Stimulated activated CD4-positive, alpha-beta T cell treated with anti-CD3 and anti-CD28 coated beads, Interleukin-15, amount 100 ng/mL, for 1 hour (primary cell): Measurements from ENCODE around the gene WDR93.
A peak's percentile ranks its signal among the peaks of the same experiment; 100 is the strongest.
"Not testable (repeated sequence)": the region's sequence is repeated elsewhere in the genome, so short reads cannot be mapped to it uniquely, and the experiment has no call there.

Experiments
- DNase-seq, 2 donors: peaks; one replicate each; pipeline ENCODE4 v3.0.0-alpha.2; 2020; ENCODE audit warnings: low read depth in 1 of 2, low spot score in 1 of 2

Gene WDR93

DNA sequence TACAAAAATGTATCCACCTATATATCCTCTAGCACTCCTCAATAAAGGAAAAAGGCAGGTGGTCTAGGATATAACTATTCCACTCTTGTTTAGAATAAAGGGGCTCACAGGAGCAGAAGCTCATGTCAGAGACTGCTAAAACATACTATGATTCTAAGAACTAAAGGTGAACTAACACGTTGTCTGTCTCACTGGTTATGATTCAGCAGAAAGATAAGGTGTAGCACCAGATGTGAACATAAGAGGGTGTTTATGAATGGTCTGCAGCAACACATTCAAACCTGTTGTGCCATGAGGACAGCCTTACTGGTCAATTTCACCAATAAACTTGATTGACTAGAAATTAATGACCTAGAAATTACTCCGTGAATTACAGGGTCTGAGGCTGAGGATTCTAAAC, 4.6 kb upstream of the WDR93 start:
- DNase-seq, result no peak

DNA sequence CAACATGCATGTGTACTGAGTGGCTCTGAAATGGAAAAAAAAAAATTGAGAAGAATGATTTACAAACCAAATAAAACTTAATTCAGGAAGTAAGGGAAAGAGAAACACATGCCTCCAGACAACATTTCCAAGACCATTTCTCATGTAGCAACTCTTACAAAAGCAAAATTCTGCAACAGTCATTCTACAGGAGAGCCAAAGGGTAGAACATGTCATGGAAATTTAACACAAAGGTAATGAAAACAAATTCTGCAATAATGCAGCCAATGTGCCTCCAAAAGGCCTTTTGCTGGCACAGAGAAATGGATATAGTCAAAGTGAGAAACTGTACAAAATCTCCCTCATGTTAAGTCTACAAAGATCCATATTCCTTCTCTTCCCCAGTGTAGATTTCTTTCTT, 4.1 kb upstream of the WDR93 start:
- DNase-seq, result no peak

DNA sequence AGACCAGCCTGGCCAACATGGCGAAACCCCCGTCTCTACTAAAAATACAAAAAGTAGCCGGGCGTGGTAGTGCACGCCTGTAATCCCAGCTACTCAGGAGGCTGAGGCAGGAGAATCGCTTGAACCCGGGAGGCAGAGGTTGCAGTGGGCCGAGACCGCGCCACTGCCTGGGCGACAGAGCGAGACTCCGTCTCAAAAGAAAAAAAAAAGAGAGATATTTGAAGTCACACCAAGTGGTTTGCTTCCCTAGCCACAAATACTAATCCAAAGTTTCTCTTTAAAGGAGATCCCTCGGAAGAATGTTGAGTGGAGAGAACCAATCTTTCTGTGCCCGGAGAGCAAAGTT, 708 bp upstream of the WDR93 start:
- DNase-seq, result not testable (repeated sequence)

DNA sequence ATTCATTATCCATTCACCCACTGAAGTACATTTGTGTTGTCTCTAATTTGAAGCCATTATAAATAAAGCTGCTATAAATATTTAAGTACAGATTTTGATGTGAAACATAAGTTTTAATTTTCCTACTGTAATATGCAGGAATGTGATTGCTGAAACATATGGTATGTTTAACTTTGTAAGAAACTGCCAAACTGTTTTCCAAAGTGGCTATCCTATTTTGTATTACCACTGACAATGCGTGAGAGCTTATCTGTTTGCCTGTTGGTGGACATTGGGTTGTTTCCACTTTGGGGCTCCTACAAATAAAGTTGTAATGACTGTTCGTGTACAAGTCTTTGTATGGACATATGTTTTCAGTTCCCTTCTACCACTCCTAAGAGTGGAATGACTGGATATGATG, 2.5 kb downstream of the WDR93 start:
- no peak for DNase-seq

DNA sequence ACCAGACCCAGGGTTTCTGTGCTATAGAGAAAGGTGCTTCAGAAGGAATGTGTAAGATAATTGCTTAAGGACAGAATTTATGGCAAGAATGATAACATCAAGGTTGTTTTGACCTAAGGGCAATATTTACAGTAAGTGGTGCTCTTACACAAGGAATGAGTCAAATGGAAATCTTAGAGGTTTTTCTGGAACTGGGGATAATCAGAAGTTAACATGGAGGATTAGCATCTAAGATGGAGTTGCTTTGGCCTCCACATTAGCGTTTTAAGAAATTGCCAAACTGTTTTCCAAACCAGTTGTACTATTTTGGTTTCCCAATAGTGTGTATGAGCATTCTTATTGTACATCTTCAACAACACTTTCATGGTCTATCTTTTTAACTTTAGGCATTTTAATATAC, 3.1 kb downstream of the WDR93 start:
- DNase-seq, result no peak

DNA sequence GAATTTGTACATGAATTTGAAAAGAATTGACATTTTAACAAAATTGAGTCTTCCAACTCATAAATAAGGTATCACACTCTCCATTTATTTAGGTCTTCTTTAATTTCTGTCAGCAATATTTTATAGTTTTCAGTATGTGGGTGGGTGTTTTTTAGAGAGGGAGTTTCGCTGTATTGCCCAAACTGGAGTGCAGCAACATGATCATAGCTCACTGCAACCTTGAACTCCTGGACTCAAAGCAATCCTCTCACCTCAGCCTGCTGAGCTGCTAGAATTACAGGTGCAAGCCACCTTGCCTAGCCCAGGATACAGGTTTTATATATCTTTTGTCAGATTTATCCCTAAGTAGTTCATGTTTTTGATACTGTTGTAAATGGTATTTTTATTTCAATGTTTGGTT, 4.6 kb downstream of the WDR93 start:
- DNase-seq, result no peak

- no peak for DNase-seq
These were observed 13.8 kb downstream of the WDR93 start for GRCh38 chr15:89704411-89704810.

DNA sequence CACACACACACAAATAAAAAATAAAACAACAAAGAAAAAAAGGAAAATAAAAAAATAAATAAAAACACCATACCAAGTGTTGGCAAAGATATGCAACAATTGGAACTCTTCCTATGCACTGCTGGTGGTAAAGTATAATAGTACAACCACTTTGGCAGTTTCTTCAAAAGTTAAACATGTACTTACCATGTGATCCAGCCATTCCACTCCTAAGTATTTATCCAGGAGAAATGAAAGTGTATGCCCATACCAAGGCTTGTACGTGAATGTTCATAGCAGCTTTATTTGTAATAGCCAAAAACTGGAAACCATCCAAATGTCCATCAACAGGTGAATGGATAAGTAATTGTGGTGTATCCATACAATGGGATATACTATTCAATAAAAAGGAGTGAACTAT, 17.0 kb downstream of the WDR93 start:
- DNase-seq, result no peak

DNA sequence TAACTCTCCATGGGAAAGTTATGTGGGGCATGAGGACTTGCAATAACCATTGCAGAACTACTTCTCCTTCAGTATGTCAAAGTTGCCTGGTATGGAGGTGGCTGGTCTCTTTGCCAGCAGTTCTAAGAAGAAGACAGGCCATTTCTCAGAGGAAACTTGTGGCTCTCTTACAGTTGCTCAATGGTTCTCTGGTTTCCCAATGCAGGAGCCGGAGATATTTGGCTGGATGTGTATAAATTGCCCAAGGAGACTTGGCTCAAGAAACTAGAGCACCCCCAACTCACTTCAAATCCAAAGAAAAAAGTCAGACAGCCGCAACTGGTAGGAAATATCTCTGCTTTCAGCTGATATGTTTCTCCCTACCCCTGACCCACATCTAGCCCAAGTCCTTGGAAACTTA, 24.2 kb downstream of the WDR93 start:
- no peak for DNase-seq

- no peak for DNase-seq
These were observed 32.4 kb downstream of the WDR93 start for GRCh38 chr15:89723031-89723430.

DNA sequence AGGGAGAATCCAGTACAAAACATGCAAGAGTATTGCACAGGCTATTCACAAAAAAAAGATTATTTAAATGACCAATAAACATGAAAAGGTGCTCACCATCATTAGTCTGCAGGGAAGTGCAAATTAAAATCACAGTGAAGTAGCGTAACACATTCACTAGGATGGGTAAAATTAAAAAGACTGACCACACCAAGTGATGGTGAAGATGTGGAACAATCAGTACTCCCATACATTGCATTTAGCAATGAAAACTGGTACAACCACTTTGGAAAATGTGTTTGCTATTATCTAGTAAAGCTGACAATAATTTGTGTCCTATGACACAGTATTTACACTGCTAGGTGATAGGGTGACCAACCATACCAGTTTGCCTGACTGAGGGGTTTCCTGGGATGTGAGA, 34.0 kb downstream of the WDR93 start:
- no peak for DNase-seq

DNA sequence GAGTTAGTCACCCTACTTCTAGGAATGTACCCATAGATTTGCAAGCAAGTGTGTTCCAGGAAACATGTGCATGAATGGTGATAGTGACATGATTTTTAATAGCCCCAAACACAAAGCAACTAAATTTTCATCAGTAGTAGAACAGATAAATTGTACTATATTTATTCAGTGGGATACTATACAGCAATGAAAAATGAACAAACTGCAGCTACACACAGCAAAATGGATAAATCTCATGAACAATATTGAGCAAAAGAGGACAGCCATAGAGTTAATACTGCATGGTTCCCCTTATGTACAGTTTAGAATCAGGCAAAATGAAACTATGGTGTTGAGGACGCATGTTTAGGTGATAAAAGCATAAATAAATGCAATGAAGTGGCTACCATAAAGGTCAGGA, 34.5 kb downstream of the WDR93 start:
- DNase-seq, result no peak

GRCh38 chr15:89728254-89728653, 37.6 kb downstream of the WDR93 start:
- no peak for DNase-seq

DNA sequence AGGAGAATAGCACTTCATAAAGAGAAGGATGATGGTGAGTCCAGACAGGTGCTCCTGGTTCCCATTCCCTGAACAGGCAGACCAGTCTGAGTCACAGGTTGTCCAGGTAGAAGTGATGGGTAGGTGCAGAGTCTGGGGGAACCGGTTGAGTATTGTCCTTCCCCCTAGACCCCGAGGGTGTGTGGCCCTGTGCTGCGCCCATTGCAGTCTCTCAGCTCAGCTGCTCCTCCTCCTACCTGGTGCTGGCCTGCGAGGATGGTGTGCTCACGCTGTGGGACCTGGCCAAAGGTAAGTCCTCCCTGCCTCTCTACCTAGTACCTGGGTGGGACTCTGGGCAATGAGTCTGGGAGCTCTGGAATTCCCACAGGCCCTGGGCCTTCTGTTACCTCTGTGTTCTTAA, 40.7 kb downstream of the WDR93 start:
- DNase-seq, result no peak

GRCh38 chr15:89732451-89733172, 42.0 kb downstream of the WDR93 start:
- no peak for DNase-seq

GRCh38 chr15:89735773-89736172, 45.2 kb downstream of the WDR93 start:
- no peak for DNase-seq

GRCh38 chr15:89740137-89740536, 49.5 kb downstream of the WDR93 start:
- DNase-seq, result peak; percentile 5 to 21

DNA sequence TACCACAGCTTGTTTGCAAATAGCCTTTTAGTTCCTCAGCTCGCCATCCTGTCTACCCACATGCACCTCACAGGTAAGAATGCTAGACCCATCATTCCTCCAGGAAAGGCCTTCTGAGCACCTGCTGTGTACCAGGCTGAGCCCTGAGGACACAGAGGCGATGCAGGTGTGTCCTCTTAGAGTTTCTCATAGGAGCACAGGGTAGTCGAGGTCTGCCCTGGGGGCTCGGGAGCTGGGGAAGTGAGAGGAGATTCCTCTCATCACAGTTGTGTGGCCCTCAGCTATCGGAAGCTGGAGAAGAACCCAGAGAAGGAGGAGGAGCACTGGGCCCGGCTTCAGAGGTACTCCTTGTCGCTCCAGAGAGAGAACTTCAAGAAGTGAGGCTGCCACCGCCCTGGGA, 52.4 kb downstream of the WDR93 start:
- DNase-seq, result no peak

DNA sequence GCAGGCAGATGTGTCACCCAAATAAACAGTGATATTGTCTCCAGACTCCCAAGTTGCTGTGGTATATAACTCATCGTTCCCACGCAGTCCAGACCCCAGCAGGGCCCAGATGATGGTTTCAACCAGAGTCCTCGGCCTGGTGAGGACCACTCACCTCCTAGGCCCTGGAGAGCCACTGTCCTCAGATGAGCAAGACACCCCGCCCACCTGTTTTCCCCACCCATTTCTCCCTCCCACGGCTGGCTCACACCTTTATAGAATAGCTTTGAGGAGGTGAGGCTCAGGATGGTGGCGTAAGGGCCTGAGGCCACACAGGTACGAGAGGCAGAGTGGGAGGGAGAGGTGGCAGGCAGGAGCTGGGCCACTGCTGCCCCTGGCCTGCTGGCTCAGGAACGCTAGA, 53.0 kb downstream of the WDR93 start:
- DNase-seq, result no peak

GRCh38 chr15:89745131-89745530, 54.5 kb downstream of the WDR93 start:
- no peak for DNase-seq

DNA sequence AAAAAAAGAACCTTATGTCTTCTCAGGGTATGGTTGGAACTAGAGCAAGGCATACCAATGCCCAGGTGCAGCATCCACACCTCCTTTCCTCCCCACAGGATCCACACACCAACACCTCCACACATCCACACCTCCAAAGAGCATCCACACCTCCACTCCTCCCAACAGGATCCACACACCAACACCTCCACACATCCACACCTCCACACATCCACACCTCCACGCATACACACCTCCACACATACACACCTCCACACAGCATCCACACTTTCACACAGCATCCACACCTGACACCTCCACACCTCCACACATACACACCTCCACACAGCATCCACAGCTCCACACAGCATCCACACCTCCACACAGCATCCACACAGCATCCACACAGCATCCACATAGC, 55.2 kb downstream of the WDR93 start:
- DNase-seq, result no peak

DNA sequence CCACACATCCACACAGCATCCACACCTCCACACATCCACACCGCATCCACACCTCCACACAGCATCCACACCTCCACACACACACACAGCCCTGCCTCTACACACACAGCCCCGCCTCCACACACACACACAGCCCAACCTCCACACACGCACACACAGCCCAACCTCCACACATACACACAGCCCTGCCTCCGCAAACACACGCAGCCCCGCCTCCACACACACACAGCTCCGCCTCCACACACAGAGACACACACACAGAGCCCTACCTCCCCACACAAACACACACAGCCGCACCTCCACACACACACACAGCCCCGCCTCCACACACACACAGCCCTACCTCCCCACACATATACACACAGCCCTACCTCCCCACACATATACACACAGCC, 55.8 kb downstream of the WDR93 start:
- no peak for DNase-seq

DNA sequence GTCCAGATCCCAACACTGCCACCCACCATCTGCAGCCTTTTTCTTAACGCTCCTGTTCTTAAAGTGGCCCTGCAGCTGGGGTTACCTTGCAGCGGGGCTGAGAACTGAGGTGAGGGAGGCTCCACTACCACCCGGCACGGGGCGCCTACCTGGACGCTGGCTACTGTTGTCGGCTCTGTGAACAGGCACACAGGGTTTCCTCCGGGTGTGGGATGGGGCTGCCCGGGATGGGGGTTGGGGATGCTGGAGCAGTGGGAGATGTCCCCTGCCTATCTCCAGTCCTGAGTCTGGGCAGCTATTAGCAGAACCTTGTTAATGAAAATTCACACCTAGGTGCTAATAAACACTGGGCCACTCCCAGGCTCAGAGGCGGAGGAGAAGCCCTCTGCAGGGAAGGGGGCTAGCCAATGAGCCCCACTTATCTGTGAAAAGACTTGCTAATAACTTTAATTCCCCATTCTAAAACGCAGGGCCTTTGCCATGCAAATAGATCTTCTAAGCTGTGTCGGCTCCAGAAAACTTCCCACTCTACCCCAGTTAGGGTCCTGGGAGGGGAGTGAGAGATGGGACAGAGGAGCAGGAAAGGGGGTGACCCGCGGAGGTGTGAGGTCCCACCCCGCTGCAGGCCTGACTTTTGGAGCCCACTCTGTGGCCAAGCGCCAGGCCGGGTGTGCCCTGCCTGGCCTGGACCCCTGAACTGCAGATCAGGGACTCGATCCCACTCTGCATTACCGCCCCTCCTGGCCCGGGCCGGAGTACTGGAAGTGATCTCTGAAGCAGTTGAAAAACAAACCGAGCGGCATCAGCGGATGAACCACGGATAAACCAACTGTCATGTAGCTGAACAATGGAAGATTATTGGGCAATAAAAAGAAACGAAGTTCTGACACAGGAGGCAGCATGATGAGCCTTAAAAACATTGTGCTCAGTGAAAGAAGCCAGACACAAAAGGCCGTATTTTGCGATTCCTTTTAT, 57.4 kb downstream of the WDR93 start:
- no peak for DNase-seq
